ENCODE results near the gene MORN1.

The MORN1 gene

DNA sequence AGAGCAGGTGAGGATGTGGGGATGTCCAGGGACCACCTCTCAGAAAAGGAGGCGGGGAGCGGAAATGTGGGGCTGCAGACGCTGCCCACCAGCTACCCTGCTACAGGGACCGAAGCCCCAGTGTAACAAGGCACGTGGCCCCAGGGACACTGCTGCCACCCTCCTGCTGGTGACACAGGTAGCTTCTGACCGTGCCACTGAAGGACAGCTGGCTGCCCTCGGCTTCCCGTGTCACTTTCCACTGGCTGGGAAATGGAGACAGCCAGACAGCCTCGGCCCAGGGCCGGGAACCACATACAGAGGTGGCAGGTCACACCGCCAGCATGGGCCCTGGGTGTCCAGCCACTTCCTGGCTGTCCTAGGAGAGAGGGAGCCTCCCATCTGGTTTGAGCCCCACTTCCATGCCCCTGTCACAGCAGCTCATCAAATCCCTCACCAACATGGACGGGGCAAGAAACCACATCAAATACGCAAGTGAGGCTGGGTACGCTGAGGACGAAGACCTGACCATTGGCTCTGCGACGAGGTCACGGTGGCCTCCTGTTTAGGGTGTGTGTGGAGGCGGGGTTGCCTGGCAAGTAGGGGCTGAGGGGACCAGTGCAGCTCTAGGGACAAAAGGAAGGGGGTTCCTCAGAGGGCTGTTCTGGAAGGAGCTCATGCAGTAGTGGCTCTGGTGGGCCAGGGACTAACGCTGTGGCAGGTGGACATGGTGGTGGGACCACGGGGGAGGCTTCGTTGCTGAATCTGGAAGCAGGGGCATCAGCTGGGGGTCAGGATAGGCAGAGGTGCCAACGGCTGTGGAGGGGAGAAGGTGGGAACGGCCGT, 16.0 kb upstream of the MORN1 start:
- no peak for DNase-seq
- no peaks in the 10 kb centered on the region for H3K9me2 ChIP-seq (replicated peaks; ENCODE audit: insufficient read depth, low read length)
- TF ChIP-seq EZH2phosphoT487 (IDR thresholded peaks at IDR 0.05; ENCODE audit: low read length) (no peak), EZH2 (optimal IDR thresholded peaks at IDR 0.05; ENCODE audit: low read depth, low read length) (no peak)
- TF ChIP-seq, protein P1, sequence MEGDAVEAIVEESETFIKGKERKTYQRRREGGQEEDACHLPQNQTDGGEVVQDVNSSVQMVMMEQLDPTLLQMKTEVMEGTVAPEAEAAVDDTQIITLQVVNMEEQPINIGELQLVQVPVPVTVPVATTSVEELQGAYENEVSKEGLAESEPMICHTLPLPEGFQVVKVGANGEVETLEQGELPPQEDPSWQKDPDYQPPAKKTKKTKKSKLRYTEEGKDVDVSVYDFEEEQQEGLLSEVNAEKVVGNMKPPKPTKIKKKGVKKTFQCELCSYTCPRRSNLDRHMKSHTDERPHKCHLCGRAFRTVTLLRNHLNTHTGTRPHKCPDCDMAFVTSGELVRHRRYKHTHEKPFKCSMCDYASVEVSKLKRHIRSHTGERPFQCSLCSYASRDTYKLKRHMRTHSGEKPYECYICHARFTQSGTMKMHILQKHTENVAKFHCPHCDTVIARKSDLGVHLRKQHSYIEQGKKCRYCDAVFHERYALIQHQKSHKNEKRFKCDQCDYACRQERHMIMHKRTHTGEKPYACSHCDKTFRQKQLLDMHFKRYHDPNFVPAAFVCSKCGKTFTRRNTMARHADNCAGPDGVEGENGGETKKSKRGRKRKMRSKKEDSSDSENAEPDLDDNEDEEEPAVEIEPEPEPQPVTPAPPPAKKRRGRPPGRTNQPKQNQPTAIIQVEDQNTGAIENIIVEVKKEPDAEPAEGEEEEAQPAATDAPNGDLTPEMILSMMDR (IDR thresholded peaks at IDR 0.05; ENCODE audit: low read length) = no peak
- no peaks in the 10 kb centered on the region for H3K4me1 ChIP-seq (ENCODE audit: low read length)
- no peak overlapping the region for H3K4me3 ChIP-seq (ENCODE audit: low read length)
- H3K36me3 ChIP-seq (replicated peaks; ENCODE audit: insufficient read depth, low read length) = no peaks in the 10 kb centered on the region
- peaks cover 7% of the 10 kb centered on the region; the same call in 1 of the 2 replicates for H3F3A ChIP-seq (ENCODE audit: insufficient read depth, low read length)
- H3K79me2 ChIP-seq (ENCODE audit: low read length) = peaks cover 7% of the 10 kb centered on the region
- H2AFZ ChIP-seq (ENCODE audit: low read length) = no peak overlapping the region
- no peaks in the 10 kb centered on the region for H3K27me3 ChIP-seq (replicated peaks; ENCODE audit: insufficient read depth, low read length)
- no peak overlapping the region for H3K27ac ChIP-seq (ENCODE audit: low read length)
- H4K20me1 ChIP-seq (ENCODE audit: insufficient read depth, low read length) = no peaks in the 10 kb centered on the region
- H3K9ac ChIP-seq (ENCODE audit: low read length) = no peak overlapping the region
- no peak overlapping the region for H3K4me2 ChIP-seq (ENCODE audit: low read depth, low read length)
- H3K9me3 ChIP-seq (replicated peaks; ENCODE audit: insufficient read depth, low read length) = no peaks in the 10 kb centered on the region

DNA sequence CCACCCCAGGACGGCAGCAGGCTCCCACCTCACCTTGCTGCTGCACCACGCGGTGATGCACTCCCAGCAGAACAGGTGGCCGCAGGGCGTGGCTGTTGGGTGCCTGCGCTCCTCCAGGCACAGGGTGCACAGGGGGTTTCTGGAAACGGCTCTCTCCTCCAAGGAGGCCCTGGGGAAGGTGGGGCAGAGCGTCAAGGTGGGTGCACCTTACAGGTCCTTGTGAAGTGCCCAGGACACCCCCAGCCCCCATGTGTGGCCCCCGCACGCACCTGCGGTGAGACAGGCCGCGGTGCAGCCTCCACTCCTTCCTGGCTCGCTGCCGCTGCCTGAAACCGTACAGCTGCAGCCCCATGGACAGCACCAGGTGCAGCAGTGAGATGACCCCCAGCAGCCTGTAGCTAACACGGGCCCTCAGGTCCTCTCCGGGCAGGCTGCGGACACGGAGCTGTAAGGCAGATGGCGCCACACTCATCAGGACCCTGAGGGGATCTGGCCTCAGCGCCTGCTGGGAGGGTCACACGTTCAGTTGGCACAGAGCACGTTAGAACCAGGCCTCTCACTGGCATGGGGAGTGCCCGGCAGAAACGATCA, 15.2 kb upstream of the MORN1 start:
- no peaks in the 10 kb centered on the region for H3K9me3 ChIP-seq (replicated peaks; ENCODE audit: insufficient read depth, low read length)
- H3K36me3 ChIP-seq (replicated peaks; ENCODE audit: insufficient read depth, low read length) = no peaks in the 10 kb centered on the region
- no peaks in the 10 kb centered on the region for H3K4me1 ChIP-seq (ENCODE audit: low read length)
- no peak for DNase-seq
- H3K27me3 ChIP-seq (replicated peaks; ENCODE audit: insufficient read depth, low read length) = no peaks in the 10 kb centered on the region
- no peak for TF ChIP-seq EZH2phosphoT487 (IDR thresholded peaks at IDR 0.05; ENCODE audit: low read length)
- TF ChIP-seq EZH2 (optimal IDR thresholded peaks at IDR 0.05; ENCODE audit: low read depth, low read length) = no peak
- TF ChIP-seq, protein P1 (IDR thresholded peaks at IDR 0.05; ENCODE audit: low read length) = no peak
- no peak overlapping the region for H3K27ac ChIP-seq (ENCODE audit: low read length)
- H3K4me2 ChIP-seq (ENCODE audit: low read depth, low read length) = no peak overlapping the region
- no peaks in the 10 kb centered on the region for H3K9me2 ChIP-seq (replicated peaks; ENCODE audit: insufficient read depth, low read length)
- peaks cover 7% of the 10 kb centered on the region; the same call in 1 of the 2 replicates for H3F3A ChIP-seq (ENCODE audit: insufficient read depth, low read length)
- H2AFZ ChIP-seq (ENCODE audit: low read length) = no peak overlapping the region
- H3K4me3 ChIP-seq (ENCODE audit: low read length) = no peak overlapping the region
- H3K9ac ChIP-seq (ENCODE audit: low read length) = no peak overlapping the region
- H3K79me2 ChIP-seq (ENCODE audit: low read length) = peaks cover 1% of the 10 kb centered on the region
- no peaks in the 10 kb centered on the region for H4K20me1 ChIP-seq (ENCODE audit: insufficient read depth, low read length)

DNA sequence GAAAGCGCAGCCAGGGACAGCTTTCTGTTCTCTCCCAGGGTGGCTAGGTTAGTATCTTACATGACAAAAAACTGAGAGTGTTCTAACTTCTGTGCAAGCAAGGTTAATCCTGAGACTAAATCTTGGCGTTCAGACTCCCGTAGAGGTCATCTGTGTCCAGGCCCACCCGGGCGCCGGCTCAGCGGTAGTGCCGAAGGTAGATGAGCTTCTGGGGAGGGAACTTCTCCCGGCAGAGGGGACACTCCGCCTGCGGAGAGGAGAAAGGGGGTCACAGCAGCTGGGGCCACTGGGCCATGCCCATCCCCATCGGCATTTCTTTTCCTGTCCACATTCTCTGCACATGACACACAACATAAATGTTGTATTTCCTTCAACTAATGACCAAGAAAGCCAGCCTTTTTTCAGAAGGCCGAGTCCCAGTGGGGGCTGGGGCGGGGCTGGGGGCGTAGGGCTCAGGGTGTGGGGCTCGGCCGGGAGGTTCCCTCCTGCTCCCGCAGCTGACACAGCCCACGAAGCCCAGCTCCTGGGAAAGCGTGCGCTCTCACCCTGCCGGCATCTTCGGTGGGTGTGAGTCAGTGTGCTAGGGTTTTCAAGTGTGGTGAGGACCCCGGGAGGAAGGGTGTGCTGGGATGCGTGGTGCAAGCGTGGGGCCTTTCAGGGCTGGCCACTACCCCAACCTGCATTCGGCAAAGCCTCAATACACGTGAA, 14.4 kb upstream of the MORN1 start:
- no peaks in the 10 kb centered on the region for H3K27me3 ChIP-seq (replicated peaks; ENCODE audit: insufficient read depth, low read length)
- no peak overlapping the region for H2AFZ ChIP-seq (ENCODE audit: low read length)
- H3K27ac ChIP-seq (ENCODE audit: low read length) = no peak overlapping the region
- no peak overlapping the region for H3K4me2 ChIP-seq (ENCODE audit: low read depth, low read length)
- H3K9me3 ChIP-seq (replicated peaks; ENCODE audit: insufficient read depth, low read length) = no peaks in the 10 kb centered on the region
- H3K4me1 ChIP-seq (ENCODE audit: low read length) = no peaks in the 10 kb centered on the region
- H3K36me3 ChIP-seq (replicated peaks; ENCODE audit: insufficient read depth, low read length) = no peaks in the 10 kb centered on the region
- peaks cover 7% of the 10 kb centered on the region; the same call in 1 of the 2 replicates for H3F3A ChIP-seq (ENCODE audit: insufficient read depth, low read length)
- H3K4me3 ChIP-seq (ENCODE audit: low read length) = no peak overlapping the region
- no peaks in the 10 kb centered on the region for H3K79me2 ChIP-seq (ENCODE audit: low read length)
- TF ChIP-seq, protein P1 (IDR thresholded peaks at IDR 0.05; ENCODE audit: low read length) = no peak
- TF ChIP-seq EZH2phosphoT487 (IDR thresholded peaks at IDR 0.05; ENCODE audit: low read length) = no peak
- no peak for TF ChIP-seq EZH2 (optimal IDR thresholded peaks at IDR 0.05; ENCODE audit: low read depth, low read length)
- no peaks in the 10 kb centered on the region for H3K9me2 ChIP-seq (replicated peaks; ENCODE audit: insufficient read depth, low read length)
- H3K9ac ChIP-seq (ENCODE audit: low read length) = no peak overlapping the region
- no peaks in the 10 kb centered on the region for H4K20me1 ChIP-seq (ENCODE audit: insufficient read depth, low read length)
- DNase-seq = no peak

All from MM.1S (cell line).